ENCODE data around the gene PPM1E.
A peak's percentile ranks its signal among the peaks of the same experiment; 100 is the strongest.

Gene PPM1E

DNA sequence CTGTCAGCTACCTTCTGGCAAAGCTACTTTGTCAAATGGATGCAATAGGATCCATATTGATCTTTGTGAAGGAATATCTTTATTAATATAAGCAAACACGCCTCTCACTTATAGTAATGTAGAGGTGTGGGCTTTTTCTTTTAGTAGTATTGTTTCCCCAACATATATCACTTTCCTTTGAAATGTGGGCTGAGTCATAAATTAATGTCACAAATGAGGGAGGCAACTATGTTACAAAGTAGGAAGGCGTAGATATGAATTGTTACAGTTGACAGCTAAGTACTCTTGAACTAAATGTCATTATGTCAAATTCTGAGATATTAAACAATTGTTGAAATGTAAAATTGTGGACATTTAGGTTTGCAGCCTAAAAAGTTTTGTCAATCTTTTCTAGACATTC lies 2.6 kb upstream of the PPM1E start:
- H3K9me3 ChIP-seq (ENCODE audit: severe bottlenecking), result no peaks in the 10 kb centered on the region
- DNase-seq, result no peak
- H3K4me3 ChIP-seq (ENCODE audit: low read depth, low read length), result no peak overlapping the region
- H3K27ac ChIP-seq, result no peak overlapping the region
- H3K36me3 ChIP-seq, result no peaks in the 10 kb centered on the region
- TF ChIP-seq, protein P1, sequence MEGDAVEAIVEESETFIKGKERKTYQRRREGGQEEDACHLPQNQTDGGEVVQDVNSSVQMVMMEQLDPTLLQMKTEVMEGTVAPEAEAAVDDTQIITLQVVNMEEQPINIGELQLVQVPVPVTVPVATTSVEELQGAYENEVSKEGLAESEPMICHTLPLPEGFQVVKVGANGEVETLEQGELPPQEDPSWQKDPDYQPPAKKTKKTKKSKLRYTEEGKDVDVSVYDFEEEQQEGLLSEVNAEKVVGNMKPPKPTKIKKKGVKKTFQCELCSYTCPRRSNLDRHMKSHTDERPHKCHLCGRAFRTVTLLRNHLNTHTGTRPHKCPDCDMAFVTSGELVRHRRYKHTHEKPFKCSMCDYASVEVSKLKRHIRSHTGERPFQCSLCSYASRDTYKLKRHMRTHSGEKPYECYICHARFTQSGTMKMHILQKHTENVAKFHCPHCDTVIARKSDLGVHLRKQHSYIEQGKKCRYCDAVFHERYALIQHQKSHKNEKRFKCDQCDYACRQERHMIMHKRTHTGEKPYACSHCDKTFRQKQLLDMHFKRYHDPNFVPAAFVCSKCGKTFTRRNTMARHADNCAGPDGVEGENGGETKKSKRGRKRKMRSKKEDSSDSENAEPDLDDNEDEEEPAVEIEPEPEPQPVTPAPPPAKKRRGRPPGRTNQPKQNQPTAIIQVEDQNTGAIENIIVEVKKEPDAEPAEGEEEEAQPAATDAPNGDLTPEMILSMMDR (IDR thresholded peaks at IDR 0.05; ENCODE audit: low read depth, low read length), result no peak
- no peaks in the 10 kb centered on the region for H3K27me3 ChIP-seq (ENCODE audit: insufficient read depth, low read depth, severe bottlenecking)

DNA sequence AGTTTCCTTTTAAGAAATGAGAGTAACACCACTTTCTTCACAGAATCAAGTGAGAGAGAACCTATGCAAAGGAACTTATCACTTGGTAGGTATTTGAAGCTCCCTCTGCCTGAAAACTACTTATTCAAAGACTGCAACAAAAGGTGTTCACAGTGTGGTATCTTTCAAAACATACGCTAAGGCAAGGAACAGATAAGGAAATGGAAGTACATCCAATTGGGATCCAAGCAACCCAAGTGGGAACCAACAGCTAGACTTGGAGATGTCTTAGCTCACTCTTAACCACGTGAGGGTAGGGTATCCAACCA lies 431 bp upstream of the PPM1E start:
- Histone ChIP-seq H3K36me3 (peaks cover 7% of the 10 kb centered on the region), H3K27ac (no peak overlapping the region), H3K4me3 (ENCODE audit: low read depth, low read length) (no peak overlapping the region), H3K9me3 (ENCODE audit: severe bottlenecking) (no peaks in the 10 kb centered on the region), H3K27me3 (ENCODE audit: insufficient read depth, low read depth, severe bottlenecking) (no peaks in the 10 kb centered on the region)
- DNase-seq, result no peak
- TF ChIP-seq, protein P1 (IDR thresholded peaks at IDR 0.05; ENCODE audit: low read depth, low read length), result no peak

DNA sequence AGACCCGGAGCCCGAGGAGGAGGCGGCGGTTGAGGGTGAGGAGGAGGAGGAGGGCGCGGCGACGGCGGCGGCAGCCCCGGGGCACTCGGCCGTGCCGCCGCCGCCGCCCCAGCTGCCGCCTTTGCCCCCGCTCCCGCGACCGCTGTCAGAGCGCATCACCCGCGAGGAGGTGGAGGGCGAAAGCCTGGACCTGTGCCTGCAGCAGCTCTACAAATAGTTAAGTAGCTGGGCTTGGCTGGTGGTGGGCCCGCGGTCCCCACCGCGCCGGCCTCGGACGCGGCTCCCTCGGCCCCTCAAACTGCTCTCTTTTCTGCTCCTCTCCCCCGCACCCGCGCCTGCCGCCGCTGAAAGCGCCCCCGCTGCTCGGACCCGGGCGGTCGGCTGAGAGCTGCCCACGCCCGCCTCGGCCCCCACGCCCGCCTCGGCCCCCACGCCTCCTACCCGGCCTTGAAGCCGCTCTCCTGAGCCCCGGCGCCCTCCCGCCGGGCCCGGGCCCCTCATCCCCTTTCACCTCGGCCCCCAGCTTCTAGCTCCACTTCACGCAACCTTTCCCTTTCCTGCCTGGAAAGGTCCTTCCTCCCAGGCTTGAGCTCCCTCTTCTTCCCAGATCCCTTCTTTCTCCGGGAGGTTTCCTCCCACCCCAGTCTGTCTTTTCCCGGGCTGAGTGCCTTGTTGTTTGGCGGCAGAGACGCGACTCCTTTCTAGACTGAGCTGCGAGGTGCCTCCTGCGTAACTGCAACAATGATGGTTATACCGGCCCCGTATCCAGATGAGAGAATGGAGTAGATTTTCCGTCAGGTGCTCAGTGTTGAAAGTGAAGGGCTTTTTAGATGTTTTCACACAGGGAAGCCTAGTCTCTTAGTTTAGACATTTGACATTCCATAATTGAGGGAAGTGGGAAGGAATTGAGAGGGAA lies 850 bp downstream of the PPM1E start:
- no peaks in the 10 kb centered on the region for H3K27me3 ChIP-seq (ENCODE audit: insufficient read depth, low read depth, severe bottlenecking)
- H3K36me3 ChIP-seq, result peaks cover 20% of the 10 kb centered on the region
- H3K27ac ChIP-seq, result peak overlapping the region; percentile 82
- peak overlapping the region; percentile 74 for H3K4me3 ChIP-seq (ENCODE audit: low read depth, low read length)
- DNase-seq, result peak; percentile 37
- H3K9me3 ChIP-seq (ENCODE audit: severe bottlenecking), result no peaks in the 10 kb centered on the region
- TF ChIP-seq, protein P1 (IDR thresholded peaks at IDR 0.05; ENCODE audit: low read depth, low read length), result no peak

DNA sequence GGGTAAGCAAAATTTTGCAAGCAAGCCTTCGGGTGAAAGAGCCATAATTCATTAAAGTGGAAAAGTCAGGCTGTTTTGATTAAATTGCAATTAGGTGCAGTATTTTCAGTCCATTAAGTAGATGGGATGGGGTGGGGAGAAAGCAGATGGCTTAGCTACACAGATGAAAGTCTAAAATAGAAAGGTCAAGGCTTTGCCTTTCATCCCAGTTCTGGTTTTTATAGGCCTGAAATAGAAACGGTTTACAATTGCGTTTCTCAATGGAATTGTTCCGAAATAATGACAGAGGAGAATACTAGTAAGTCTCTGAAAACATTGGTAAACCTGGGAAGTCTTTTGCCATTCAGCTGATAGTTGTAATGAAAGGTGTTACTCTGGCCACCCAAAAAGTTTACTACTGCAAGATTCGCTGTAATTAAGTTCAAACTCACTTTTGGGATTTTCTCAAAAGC lies 1.5 kb downstream of the PPM1E start:
- Histone ChIP-seq H3K27ac (peak overlapping the region; percentile 82), H3K4me3 (ENCODE audit: low read depth, low read length) (peak overlapping the region; percentile 74)

DNA sequence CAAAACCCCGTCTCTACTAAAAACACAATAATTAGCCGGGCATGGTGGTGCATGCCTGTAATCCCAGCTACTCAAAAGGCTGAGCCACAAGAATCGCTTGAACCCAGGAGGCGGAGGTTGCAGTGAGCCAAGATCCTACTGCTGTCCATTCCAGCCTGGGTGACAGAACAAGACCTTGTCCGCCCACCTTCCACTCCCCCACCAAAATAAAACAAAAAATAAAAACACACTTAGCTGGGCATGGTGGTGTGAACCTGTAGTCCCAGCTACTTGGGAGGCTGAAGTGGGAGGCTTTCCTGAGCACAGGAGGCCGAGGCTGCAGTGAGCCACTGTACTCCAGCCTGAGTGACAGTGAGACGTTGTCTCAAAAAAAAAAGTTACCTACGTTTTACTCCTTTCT lies 3.2 kb downstream of the PPM1E start:
- Histone ChIP-seq H3K27ac (no peak overlapping the region), H3K27me3 (ENCODE audit: insufficient read depth, low read depth, severe bottlenecking) (no peaks in the 10 kb centered on the region), H3K36me3 (peaks cover 27% of the 10 kb centered on the region), H3K9me3 (ENCODE audit: severe bottlenecking) (no peaks in the 10 kb centered on the region), H3K4me3 (ENCODE audit: low read depth, low read length) (no peak overlapping the region)
- DNase-seq, result no peak
- TF ChIP-seq, protein P1 (IDR thresholded peaks at IDR 0.05; ENCODE audit: low read depth, low read length), result no peak

More for the DNA sequence above, 1.5 kb downstream of the PPM1E start:
- TF ChIP-seq, protein P1 (IDR thresholded peaks at IDR 0.05; ENCODE audit: low read depth, low read length), result no peak
- Histone ChIP-seq H3K9me3 (ENCODE audit: severe bottlenecking) (no peaks in the 10 kb centered on the region), H3K27me3 (ENCODE audit: insufficient read depth, low read depth, severe bottlenecking) (no peaks in the 10 kb centered on the region), H3K36me3 (peaks cover 27% of the 10 kb centered on the region)
- no peak for DNase-seq
